Measurements from ENCODE around the gene BMPR1A. TPM values are rescaled to one million over a fixed set of nuclear protein-coding genes. Genes with fewer than 3 reads are reported as not detected.
A peak's percentile ranks its signal among the peaks of the same experiment; 100 is the strongest.

The BMPR1A gene
- total and polyA plus RNA-seq, 2 of the 13 experiments (the other 11 are each of a cell fraction or from before 2014, with no cell fraction given), result 17.8 to 44.2 TPM

DNA sequence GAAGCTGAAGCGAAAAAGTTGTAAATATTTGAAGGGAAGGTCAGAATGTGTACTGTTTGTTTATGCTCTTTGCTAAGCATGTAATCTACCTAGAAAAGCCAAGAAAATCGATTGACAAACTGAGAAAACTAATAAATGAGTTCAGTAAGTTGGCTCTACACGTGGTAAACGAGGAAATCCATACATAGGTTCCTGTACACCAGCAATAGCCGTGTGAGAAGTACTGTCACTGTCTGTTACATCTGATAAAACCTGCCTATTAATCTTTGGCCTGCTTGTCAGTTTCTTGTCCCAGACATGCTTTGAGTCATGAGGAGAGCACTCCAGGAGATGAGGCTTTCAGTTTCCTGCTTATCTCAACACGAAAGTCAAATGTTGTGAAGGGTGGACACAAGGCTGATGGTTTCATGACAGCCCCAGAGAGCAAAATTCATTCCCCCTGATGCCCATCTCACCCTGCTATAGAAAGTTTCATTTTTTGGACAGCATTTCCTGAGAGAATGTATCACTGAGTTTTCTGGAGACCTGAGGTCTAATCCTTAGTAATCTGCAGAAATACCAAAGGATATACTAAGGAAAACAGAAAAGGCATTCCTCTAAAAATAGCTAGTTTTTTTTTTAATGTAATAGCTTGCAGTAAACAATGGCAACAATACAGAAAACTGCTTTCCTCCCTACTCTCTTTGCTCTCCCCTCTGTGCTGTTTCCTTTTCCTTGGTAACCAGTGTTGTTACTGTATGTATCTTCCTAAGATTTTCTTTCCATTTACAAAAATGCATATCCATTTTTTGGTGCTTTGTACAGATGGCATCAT, 18.8 kb downstream of the BMPR1A start (continued):
- TF ChIP-seq, protein P1, sequence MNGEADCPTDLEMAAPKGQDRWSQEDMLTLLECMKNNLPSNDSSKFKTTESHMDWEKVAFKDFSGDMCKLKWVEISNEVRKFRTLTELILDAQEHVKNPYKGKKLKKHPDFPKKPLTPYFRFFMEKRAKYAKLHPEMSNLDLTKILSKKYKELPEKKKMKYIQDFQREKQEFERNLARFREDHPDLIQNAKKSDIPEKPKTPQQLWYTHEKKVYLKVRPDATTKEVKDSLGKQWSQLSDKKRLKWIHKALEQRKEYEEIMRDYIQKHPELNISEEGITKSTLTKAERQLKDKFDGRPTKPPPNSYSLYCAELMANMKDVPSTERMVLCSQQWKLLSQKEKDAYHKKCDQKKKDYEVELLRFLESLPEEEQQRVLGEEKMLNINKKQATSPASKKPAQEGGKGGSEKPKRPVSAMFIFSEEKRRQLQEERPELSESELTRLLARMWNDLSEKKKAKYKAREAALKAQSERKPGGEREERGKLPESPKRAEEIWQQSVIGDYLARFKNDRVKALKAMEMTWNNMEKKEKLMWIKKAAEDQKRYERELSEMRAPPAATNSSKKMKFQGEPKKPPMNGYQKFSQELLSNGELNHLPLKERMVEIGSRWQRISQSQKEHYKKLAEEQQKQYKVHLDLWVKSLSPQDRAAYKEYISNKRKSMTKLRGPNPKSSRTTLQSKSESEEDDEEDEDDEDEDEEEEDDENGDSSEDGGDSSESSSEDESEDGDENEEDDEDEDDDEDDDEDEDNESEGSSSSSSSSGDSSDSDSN (CRISPR knock-in tag; IDR thresholded peaks at IDR 0.05), result no peak
- TF ChIP-seq ZNF782 (CRISPR knock-in tag; IDR thresholded peaks at IDR 0.05; ENCODE audit: borderline replicate concordance) (no peak), KDM5B (CRISPR knock-in tag; IDR thresholded peaks at IDR 0.05; ENCODE audit: borderline replicate concordance) (no peak), ZNF34 (CRISPR knock-in tag; IDR thresholded peaks at IDR 0.05; ENCODE audit: borderline replicate concordance) (no peak), ZC3H4 (CRISPR knock-in tag; IDR thresholded peaks at IDR 0.05; ENCODE audit: borderline replicate concordance) (no peak), NCOA2 (CRISPR knock-in tag; IDR thresholded peaks at IDR 0.05) (peak; percentile 71), RNF2 (conservative IDR thresholded peaks at IDR 0.05; ENCODE audit: low read depth) (no peak), TAF1 (CRISPR knock-in tag; IDR thresholded peaks at IDR 0.05) (no peak), ZNF773 (CRISPR knock-in tag; IDR thresholded peaks at IDR 0.05; ENCODE audit: borderline replicate concordance) (no peak), ZNF446 (CRISPR knock-in tag; IDR thresholded peaks at IDR 0.05) (no peak), ZFP36L2 (CRISPR knock-in tag; IDR thresholded peaks at IDR 0.05) (no peak), ZNF704 (CRISPR knock-in tag; IDR thresholded peaks at IDR 0.05; ENCODE audit: borderline replicate concordance) (no peak), ZBTB20 (CRISPR knock-in tag; IDR thresholded peaks at IDR 0.05; ENCODE audit: borderline replicate concordance, low read depth) (peak; percentile 78; the same call in 1 of the 2 replicates), AHDC1 (CRISPR knock-in tag; IDR thresholded peaks at IDR 0.05; ENCODE audit: borderline replicate concordance) (peak; percentile 95), MED1 (CRISPR knock-in tag; IDR thresholded peaks at IDR 0.05) (peak; percentile 75), FOXA3 (CRISPR knock-in tag; IDR thresholded peaks at IDR 0.05) (peak; percentile 92)
- TF ChIP-seq, protein P2, sequence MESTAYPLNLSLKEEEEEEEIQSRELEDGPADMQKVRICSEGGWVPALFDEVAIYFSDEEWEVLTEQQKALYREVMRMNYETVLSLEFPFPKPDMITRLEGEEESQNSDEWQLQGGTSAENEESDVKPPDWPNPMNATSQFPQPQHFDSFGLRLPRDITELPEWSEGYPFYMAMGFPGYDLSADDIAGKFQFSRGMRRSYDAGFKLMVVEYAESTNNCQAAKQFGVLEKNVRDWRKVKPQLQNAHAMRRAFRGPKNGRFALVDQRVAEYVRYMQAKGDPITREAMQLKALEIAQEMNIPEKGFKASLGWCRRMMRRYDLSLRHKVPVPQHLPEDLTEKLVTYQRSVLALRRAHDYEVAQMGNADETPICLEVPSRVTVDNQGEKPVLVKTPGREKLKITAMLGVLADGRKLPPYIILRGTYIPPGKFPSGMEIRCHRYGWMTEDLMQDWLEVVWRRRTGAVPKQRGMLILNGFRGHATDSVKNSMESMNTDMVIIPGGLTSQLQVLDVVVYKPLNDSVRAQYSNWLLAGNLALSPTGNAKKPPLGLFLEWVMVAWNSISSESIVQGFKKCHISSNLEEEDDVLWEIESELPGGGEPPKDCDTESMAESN (CRISPR knock-in tag; conservative IDR thresholded peaks at IDR 0.05), result 0 out of 2 replicates have a peak, but pooled peaks have one; percentile 45

Data from HepG2 (cell line).